Measurements from ENCODE around the gene ATG14.
"Not testable (repeated sequence)": the region's sequence is repeated elsewhere in the genome, so short reads cannot be mapped to it uniquely, and the experiment has no call there.

Gene ATG14

GRCh38 chr14:55350461-55350860 is 61.2 kb downstream of the ATG14 start:
- no peak for DNase-seq (ENCODE audit: low spot score)

GRCh38 chr14:55349565-55349964 is 62.1 kb downstream of the ATG14 start:
- DNase-seq (ENCODE audit: low spot score): no peak

GRCh38 chr14:55348766-55349453 is 62.7 kb downstream of the ATG14 start:
- DNase-seq (ENCODE audit: low spot score): no peak

- no peak for DNase-seq (ENCODE audit: low spot score)
These were observed 63.9 kb downstream of the ATG14 start for GRCh38 chr14:55347748-55348147.

GRCh38 chr14:55347040-55347439 is 64.6 kb downstream of the ATG14 start:
- DNase-seq (ENCODE audit: low spot score): no peak

GRCh38 chr14:55344582-55345163 is 67.0 kb downstream of the ATG14 start:
- DNase-seq (ENCODE audit: low spot score): not testable (repeated sequence)

- no peak for DNase-seq (ENCODE audit: low spot score)
These were observed 69.8 kb downstream of the ATG14 start for GRCh38 chr14:55341781-55342180.

- DNase-seq (ENCODE audit: low spot score): no peak
These were observed 71.1 kb downstream of the ATG14 start for GRCh38 chr14:55340482-55340881.

- no peak for DNase-seq (ENCODE audit: low spot score)
These were observed 71.9 kb downstream of the ATG14 start for GRCh38 chr14:55339770-55340169.

- DNase-seq (ENCODE audit: low spot score): no peak
These were observed 74.9 kb downstream of the ATG14 start for GRCh38 chr14:55336691-55337090.

GRCh38 chr14:55336162-55336561 is 75.5 kb downstream of the ATG14 start:
- DNase-seq (ENCODE audit: low spot score): no peak

GRCh38 chr14:55333711-55334485 is 77.7 kb downstream of the ATG14 start:
- DNase-seq (ENCODE audit: low spot score): no peak

GRCh38 chr14:55332654-55333570 is 78.7 kb downstream of the ATG14 start:
- no peak for DNase-seq (ENCODE audit: low spot score)

- DNase-seq (ENCODE audit: low spot score): no peak
These were observed 81.5 kb downstream of the ATG14 start for GRCh38 chr14:55329999-55330710.

- no peak for DNase-seq (ENCODE audit: low spot score)
These were observed 83.3 kb downstream of the ATG14 start for GRCh38 chr14:55328317-55328716.

- DNase-seq (ENCODE audit: low spot score): peak; percentile 27
These were observed 84.5 kb downstream of the ATG14 start for GRCh38 chr14:55327179-55327578.

GRCh38 chr14:55324812-55325211 is 86.8 kb downstream of the ATG14 start:
- DNase-seq (ENCODE audit: low spot score): no peak

GRCh38 chr14:55323910-55324309 is 87.7 kb downstream of the ATG14 start:
- DNase-seq (ENCODE audit: low spot score): no peak

GRCh38 chr14:55318694-55319093 is 92.9 kb downstream of the ATG14 start:
- DNase-seq (ENCODE audit: low spot score): no peak

GRCh38 chr14:55317542-55318306 is 93.9 kb downstream of the ATG14 start:
- no peak for DNase-seq (ENCODE audit: low spot score)

- DNase-seq (ENCODE audit: low spot score): no peak
These were observed 95.1 kb downstream of the ATG14 start for GRCh38 chr14:55316564-55316963.

All from NAMALWA (cell line).